Measurements from ENCODE around the gene HDAC9.

DNA sequence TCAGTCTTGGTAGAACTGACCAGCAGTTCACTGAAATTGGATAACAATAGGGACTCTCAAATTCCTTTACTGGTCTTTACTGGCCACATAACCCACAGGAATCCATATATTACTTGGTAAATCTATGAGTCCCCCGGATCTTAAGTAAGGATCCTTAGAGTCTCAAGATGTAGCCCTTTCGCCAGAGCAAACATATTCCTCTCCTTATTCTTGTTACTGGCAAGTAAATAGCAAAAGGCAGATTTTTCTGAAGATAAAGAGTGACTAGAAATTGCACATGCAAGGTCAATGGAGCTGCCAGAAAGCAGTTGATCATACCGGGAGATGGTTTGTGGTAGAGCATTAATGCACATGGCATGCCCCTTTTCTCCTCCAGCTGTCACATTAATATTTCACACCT lies 283.0 kb downstream of the HDAC9 start:
- TF ChIP-seq POLR2A (IDR thresholded peaks at IDR 0.05; ENCODE audit: low read depth) (no peak), POLR2AphosphoS5 (IDR thresholded peaks at IDR 0.05) (no peak)
- TF ChIP-seq, protein P1, sequence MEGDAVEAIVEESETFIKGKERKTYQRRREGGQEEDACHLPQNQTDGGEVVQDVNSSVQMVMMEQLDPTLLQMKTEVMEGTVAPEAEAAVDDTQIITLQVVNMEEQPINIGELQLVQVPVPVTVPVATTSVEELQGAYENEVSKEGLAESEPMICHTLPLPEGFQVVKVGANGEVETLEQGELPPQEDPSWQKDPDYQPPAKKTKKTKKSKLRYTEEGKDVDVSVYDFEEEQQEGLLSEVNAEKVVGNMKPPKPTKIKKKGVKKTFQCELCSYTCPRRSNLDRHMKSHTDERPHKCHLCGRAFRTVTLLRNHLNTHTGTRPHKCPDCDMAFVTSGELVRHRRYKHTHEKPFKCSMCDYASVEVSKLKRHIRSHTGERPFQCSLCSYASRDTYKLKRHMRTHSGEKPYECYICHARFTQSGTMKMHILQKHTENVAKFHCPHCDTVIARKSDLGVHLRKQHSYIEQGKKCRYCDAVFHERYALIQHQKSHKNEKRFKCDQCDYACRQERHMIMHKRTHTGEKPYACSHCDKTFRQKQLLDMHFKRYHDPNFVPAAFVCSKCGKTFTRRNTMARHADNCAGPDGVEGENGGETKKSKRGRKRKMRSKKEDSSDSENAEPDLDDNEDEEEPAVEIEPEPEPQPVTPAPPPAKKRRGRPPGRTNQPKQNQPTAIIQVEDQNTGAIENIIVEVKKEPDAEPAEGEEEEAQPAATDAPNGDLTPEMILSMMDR (IDR thresholded peaks at IDR 0.05), result no peak
